Esophagus (tissue), 2 donors: Measurements from ENCODE around the gene TBK1. TPM values are rescaled to one million over a fixed set of nuclear protein-coding genes. Genes with fewer than 3 reads are reported as not detected.

Experiments
- H3K27ac ChIP-seq, 2 donors: one replicate each; pipeline ENCODE4 v1.5.1; 2013; ENCODE audit warnings: low read depth in 2 of 2, mild to moderate bottlenecking in 2 of 2, inconsistent platforms in 1 of 2, low read length in 1 of 2, moderate library complexity in 1 of 2
- H3K27me3 ChIP-seq, 2 donors: one replicate each; pipeline ENCODE4 v1.6.1; 2013; ENCODE audit warnings: low read length in 2 of 2, control low read depth in 1 of 2, mild to moderate bottlenecking in 1 of 2; ENCODE audit not compliant: insufficient read depth in 2 of 2, control insufficient read depth in 1 of 2
- H3K36me3 ChIP-seq, 2 donors: one replicate each; pipeline ENCODE4 v1.6.1; 2013; ENCODE audit warnings: low read length in 1 of 2; ENCODE audit not compliant: control insufficient read depth in 2 of 2, insufficient read depth in 2 of 2
- H3K4me1 ChIP-seq, 2 donors: one replicate each; pipeline ENCODE4 v1.6.1; 2013; ENCODE audit warnings: low read length in 1 of 2; ENCODE audit not compliant: control insufficient read depth in 2 of 2, insufficient read depth in 2 of 2
- H3K4me3 ChIP-seq, 2 donors: one replicate each; pipeline ENCODE4 v1.5.1; 2013; ENCODE audit warnings: low read length in 2 of 2, mild to moderate bottlenecking in 2 of 2, low read depth in 1 of 2, moderate library complexity in 1 of 2
- H3K9me3 ChIP-seq, 2 donors: one replicate each; pipeline ENCODE4 v1.6.1; 2013; ENCODE audit warnings: mild to moderate bottlenecking in 2 of 2, low read depth in 1 of 2, low read length in 1 of 2, moderate library complexity in 1 of 2; ENCODE audit not compliant: control insufficient read depth in 2 of 2, insufficient read depth in 1 of 2
- WGBS, 2 donors: extraction: QIAGEN DNeasy Blood & Tissue Kit; methylation state at CpG; one replicate each; pipeline ENCODE4 v1.1.7; 2013; 5-methylcytosine and 5-hydroxymethylcytosine counted together
- polyA plus RNA-seq, 2 donors: library from polyadenylated mRNA; stranded (reverse); fragments of 200-250 nt; gene quantifications; one replicate each; pipeline ENCODE4 v1.2.3, GENCODE V29; 2013
- donor health status: healthy with polysubstance abuse.
- donor health status: Bipolar disorder and iron deficiency.

The TBK1 gene
- polyA plus RNA-seq, 2 donors = 10.1 to 11.7 TPM

DNA sequence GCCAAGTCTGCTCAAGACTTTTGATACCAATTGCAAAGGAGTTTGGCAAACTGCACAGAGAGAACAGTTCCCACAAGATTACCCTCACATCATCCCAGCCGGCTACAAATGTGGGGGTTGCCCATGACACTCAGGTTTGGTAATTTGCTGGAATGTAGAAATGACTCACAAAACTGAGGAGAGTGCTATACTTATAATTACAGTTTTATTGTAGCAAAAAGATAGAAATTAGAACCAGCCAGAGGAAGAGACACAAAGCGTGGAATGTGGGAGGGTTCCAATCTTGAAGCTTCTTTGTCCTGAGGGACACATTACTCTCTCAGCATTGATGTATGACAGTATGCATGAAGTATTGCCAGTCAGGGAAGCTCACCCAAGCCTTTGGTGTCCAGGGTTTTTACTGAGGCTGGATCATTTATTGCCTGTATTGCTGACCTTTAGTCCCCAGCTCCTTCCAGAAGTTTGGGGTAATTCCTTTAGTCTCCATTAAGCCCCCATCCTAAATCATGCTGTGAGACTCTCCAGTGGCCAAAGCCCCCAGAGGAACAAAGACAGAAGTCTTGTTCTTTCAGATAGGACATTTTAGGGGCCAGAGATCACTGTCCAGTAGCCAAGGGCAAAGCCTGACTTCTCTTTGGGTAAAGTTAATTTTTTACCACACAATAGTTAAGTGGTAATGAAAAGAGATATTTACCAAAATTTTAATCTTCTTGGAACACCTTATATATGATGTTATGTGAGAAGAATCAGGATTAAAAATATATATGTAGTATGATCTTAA is 9.9 kb downstream of the TBK1 start:
- H3K36me3 ChIP-seq = peaks cover 3 to 6% of the 10 kb centered on the region in 2 donors
- H3K27me3 ChIP-seq = no peaks in the 10 kb centered on the region
- 66 to 73% methylated on average over 2 of the region's 2 CpGs for WGBS, 2 donors
- H3K9me3 ChIP-seq = no peaks in the 10 kb centered on the region
- H3K4me1 ChIP-seq = peaks cover 0 to 2% of the 10 kb centered on the region in 2 donors
- H3K4me3 ChIP-seq = no peak overlapping the region
- no peak overlapping the region for H3K27ac ChIP-seq

DNA sequence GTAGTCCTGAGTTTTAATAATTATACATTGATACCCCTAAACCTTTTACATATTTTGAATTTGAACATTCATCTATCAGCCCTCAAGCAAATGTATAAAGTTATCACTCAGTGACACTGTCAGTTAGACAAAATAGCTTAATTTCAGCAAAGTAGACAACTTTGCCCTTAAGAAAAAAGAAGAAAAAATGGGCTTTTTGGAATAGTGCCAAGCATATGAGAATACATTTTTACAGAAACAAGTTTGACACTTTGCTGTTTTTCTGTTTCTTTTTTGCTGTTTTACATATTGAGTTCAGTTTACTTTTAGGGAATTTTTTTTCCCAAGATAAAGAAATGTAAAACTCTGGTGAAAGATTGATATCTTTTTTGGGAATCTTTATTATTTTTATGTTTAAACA is 14.3 kb downstream of the TBK1 start:
- Histone ChIP-seq H3K4me3 (no peak overlapping the region), H3K36me3 (peaks cover 8 to 17% of the 10 kb centered on the region in 2 donors), H3K4me1 (no peaks in the 10 kb centered on the region), H3K27ac (no peak overlapping the region), H3K9me3 (no peaks in the 10 kb centered on the region), H3K27me3 (no peaks in the 10 kb centered on the region)

DNA sequence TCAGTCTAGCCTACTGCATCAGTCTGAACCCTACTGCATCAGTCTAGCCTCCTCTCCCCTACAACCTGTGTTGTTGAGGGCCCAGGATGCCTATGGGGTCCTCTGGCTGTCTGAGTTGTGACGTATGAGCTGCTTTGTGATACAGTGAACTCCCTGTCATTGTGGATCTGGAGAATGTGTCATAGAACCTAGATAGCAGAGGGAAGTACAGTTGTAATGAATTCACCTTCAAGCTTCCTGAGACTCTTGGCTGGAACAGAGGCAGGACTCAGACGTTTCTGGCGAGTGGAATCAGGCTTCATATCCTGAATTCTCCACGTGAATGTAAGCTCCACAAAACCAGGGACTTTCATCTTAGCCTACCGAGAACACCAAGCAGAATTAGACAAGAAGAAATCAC is 17.0 kb downstream of the TBK1 start:
- 70 to 82% methylated on average over 5 of the region's 5 CpGs for WGBS, 2 donors
- H3K27ac ChIP-seq = no peak overlapping the region

DNA sequence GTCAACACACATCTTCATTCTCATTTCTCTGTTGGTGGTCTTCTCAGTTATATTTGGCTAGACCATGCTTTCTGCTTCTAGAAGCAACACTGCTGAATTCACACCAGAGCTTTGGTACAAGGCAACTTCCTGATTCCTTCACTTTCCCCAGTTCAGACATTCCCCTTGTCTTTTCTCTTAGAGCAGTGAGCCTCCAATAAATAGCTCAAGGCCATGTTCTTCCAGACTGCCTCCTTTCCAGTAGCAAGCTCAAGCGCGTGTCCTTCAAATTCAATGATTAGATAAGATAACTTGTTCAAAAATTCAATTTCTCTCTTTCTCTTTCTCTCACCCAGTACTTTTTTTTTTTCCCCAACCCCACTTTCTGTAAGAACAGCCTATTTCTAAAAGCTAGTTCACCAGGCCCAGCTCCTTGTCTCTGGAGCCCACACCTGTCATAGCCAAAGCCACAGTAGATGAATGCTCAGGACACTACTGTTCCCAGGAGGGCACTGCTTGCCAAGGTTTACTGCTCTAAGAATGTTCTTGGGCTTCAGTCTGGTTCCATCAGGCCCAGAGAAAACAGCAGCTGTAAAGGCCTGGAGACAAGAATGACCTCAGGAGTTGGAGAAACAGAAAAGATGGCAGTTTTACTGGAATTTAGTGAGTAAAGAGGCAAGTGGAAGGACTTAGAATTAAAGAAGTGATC is 17.7 kb downstream of the TBK1 start:
- H3K4me1 ChIP-seq = no peaks in the 10 kb centered on the region
- peaks cover 6 to 17% of the 10 kb centered on the region in 2 donors for H3K36me3 ChIP-seq
- H3K4me3 ChIP-seq = no peak overlapping the region
- no peaks in the 10 kb centered on the region for H3K9me3 ChIP-seq
- WGBS, 2 donors = 81 to 94% methylated on average over 2 of the region's 2 CpGs
- no peak overlapping the region for H3K27ac ChIP-seq
- no peaks in the 10 kb centered on the region for H3K27me3 ChIP-seq

More for the DNA sequence above, 17.0 kb downstream of the TBK1 start:
- Histone ChIP-seq H3K27me3 (no peaks in the 10 kb centered on the region), H3K36me3 (peaks cover 5 to 17% of the 10 kb centered on the region in 2 donors), H3K9me3 (no peaks in the 10 kb centered on the region), H3K4me1 (no peaks in the 10 kb centered on the region), H3K4me3 (no peak overlapping the region)

DNA sequence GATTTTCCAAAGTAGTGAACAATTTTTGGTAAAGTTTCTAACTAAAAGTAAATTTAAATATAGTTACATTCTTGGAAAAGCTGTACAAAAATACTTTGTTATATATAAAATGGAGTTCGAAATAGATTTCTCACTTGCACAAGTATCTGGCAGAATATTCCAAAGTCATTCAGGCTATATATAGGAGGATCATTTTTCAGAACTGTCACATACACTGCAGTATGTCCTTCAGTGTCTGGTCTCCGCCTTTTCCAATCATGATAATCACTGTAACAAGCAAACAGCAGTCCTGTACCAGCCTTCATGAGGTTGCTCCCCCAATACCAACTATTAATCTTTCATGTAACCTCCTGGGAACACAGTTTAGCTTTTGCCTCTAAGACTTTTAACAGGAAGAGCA is 18.6 kb downstream of the TBK1 start:
- Histone ChIP-seq H3K36me3 (peaks cover 7 to 20% of the 10 kb centered on the region in 2 donors), H3K4me1 (no peaks in the 10 kb centered on the region), H3K27me3 (no peaks in the 10 kb centered on the region), H3K9me3 (no peaks in the 10 kb centered on the region), H3K27ac (no peak overlapping the region), H3K4me3 (no peak overlapping the region)
- WGBS, 2 donors = 92 to 96% methylated on average over 2 of the region's 2 CpGs

DNA sequence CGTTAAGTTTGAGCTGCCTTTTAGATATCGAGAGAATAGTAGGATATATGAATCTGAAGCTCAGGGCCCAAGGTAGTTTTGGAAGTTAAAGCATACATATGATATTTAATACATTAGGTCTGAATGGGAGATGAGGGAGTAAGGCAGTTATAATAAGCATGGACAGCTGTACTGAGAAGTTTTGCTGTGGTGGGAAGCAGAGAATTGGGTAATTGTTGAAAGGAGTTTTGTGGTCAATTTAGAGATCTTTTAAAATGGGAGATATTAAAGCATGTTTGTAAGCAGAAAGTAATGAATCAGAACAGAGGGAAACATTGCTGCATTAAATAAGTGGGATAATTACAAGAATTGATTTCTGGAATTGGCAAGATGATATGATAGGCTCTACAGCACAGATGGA is 21.3 kb downstream of the TBK1 start:
- WGBS, 2 donors = 94 to 96% methylated on average over 2 of the region's 2 CpGs
- Histone ChIP-seq H3K27me3 (no peaks in the 10 kb centered on the region), H3K4me1 (no peaks in the 10 kb centered on the region), H3K9me3 (no peaks in the 10 kb centered on the region), H3K27ac (no peak overlapping the region), H3K4me3 (no peak overlapping the region), H3K36me3 (peaks cover 7 to 20% of the 10 kb centered on the region in 2 donors)

DNA sequence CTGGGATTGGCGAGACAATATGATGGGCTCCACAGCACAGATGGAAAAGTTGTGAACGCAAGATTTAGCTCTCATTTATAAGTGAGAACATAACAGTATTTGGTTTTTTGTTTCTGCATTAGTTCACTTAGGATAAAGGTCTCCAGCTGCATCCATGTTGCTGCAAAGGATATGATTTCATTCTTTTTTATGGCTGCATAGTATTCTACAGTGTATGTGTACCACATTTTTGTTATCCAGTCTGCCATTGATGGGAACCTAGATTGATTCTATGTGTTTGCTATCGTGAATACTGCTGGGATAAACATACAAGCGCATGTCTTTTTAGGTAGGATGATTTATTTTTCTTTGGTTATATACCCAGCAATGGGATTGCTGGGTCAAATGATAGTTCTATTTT is 23.6 kb downstream of the TBK1 start:
- Histone ChIP-seq H3K27ac (no peak overlapping the region), H3K4me3 (no peak overlapping the region), H3K27me3 (no peaks in the 10 kb centered on the region), H3K4me1 (no peaks in the 10 kb centered on the region), H3K36me3 (peaks cover 2 to 11% of the 10 kb centered on the region in 2 donors), H3K9me3 (no peaks in the 10 kb centered on the region)
- 98 to 99% methylated on average over 4 of the region's 4 CpGs for WGBS, 2 donors

DNA sequence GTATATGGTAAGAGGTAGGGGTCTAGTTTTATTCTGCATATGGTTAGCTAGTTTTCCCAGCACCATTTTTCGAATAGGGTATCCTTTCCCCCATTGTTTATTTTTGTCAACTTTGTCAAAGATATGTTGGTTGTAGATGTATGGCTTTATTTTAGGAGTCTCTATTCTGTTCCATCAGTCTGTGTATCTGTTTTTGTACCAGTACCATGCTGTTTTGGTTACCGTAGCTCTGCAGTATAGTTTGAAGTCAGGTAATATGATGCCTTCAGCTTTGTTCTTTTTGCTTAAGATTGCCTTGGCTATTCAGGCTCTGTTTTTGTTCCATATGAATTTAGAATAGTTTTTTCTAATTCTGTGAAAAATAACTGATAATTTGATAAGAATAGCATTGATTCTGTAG is 24.9 kb downstream of the TBK1 start:
- no peak overlapping the region for H3K27ac ChIP-seq
- WGBS, 2 donors = 98 to 100% methylated on average over 2 of the region's 2 CpGs
- peaks cover 2 to 6% of the 10 kb centered on the region in 2 donors for H3K36me3 ChIP-seq
- no peak overlapping the region for H3K4me3 ChIP-seq
- no peaks in the 10 kb centered on the region for H3K4me1 ChIP-seq
- H3K9me3 ChIP-seq = no peaks in the 10 kb centered on the region
- H3K27me3 ChIP-seq = no peaks in the 10 kb centered on the region

DNA sequence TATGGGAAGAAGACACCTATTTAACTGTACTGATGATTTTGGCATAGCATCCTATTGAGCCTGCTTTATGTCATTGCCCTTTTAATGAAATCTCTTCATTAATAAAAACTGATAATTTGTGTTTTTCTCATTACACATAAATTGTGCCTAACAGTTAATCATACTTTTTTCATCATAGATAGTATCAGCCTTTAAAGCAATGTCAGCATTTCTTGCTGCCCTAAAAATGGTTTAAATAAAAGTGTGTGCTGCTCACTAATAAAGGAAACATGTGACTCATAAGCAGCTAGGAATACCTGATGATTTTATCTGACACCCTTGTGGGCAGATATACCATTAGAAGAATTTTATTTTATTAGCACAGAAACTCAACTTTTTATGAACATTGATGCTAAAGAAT is 26.7 kb downstream of the TBK1 start:
- H3K4me3 ChIP-seq = no peak overlapping the region
- H3K4me1 ChIP-seq = no peaks in the 10 kb centered on the region
- H3K27me3 ChIP-seq = no peaks in the 10 kb centered on the region
- no peaks in the 10 kb centered on the region for H3K9me3 ChIP-seq
- H3K27ac ChIP-seq = no peak overlapping the region
- peaks cover 2 to 5% of the 10 kb centered on the region in 2 donors for H3K36me3 ChIP-seq

DNA sequence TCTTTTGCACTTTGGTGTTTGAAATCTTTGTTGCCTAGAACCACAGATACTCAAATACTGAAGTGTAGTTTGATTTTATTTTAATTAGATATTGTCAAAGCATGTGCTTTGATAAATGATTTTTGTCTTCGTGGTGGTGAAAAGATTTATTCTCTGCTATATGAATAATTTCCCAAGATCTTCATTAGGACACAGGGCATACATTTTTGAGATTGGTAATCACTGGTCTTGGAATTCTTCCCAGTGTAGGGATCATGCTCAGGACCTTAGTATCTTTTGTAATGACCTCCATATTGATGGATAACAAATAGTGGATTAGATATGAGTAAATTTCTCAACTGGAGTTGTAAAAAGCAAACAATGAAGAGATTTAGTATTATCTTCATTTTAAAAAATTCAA is 28.2 kb downstream of the TBK1 start:
- Histone ChIP-seq H3K4me1 (no peaks in the 10 kb centered on the region), H3K9me3 (no peaks in the 10 kb centered on the region), H3K36me3 (peaks cover 0 to 5% of the 10 kb centered on the region in 2 donors), H3K27me3 (no peaks in the 10 kb centered on the region), H3K4me3 (no peak overlapping the region), H3K27ac (no peak overlapping the region)
- 80 to 82% methylated on average over 1 of the region's 1 CpG for WGBS, 2 donors
